Measurements from ENCODE around the gene CYB5D1.

Gene CYB5D1

DNA sequence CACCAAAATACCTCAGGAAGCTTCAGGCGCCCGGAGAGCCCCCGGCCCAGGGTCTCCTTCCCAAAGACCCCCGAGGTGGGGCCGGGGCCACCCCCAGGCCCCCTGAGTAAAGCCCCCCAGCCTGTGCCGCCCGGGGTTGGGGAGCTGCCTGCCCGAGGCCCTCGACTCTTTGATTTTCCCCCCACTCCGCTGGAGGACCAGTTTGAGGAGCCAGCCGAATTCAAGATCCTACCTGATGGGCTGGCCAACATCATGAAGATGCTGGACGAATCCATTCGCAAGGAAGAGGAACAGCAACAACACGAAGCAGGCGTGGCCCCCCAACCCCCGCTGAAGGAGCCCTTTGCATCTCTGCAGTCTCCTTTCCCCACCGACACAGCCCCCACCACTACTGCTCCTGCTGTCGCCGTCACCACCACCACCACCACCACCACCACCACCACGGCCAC, 9.6 kb upstream of the CYB5D1 start:
- H3K36me3 ChIP-seq, result peaks cover 33% of the 10 kb centered on the region
- H3K4me3 ChIP-seq (ENCODE audit: low read depth, low read length), result no peak overlapping the region
- H3K9me3 ChIP-seq, result no peaks in the 10 kb centered on the region
- H3K4me1 ChIP-seq, result peaks cover 3% of the 10 kb centered on the region; the same call in 1 of the 2 replicates
- no peak for DNase-seq
- H3K27me3 ChIP-seq, result no peaks in the 10 kb centered on the region
- TF ChIP-seq, protein P1, sequence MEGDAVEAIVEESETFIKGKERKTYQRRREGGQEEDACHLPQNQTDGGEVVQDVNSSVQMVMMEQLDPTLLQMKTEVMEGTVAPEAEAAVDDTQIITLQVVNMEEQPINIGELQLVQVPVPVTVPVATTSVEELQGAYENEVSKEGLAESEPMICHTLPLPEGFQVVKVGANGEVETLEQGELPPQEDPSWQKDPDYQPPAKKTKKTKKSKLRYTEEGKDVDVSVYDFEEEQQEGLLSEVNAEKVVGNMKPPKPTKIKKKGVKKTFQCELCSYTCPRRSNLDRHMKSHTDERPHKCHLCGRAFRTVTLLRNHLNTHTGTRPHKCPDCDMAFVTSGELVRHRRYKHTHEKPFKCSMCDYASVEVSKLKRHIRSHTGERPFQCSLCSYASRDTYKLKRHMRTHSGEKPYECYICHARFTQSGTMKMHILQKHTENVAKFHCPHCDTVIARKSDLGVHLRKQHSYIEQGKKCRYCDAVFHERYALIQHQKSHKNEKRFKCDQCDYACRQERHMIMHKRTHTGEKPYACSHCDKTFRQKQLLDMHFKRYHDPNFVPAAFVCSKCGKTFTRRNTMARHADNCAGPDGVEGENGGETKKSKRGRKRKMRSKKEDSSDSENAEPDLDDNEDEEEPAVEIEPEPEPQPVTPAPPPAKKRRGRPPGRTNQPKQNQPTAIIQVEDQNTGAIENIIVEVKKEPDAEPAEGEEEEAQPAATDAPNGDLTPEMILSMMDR (IDR thresholded peaks at IDR 0.05; ENCODE audit: low read depth, low read length), result no peak

DNA sequence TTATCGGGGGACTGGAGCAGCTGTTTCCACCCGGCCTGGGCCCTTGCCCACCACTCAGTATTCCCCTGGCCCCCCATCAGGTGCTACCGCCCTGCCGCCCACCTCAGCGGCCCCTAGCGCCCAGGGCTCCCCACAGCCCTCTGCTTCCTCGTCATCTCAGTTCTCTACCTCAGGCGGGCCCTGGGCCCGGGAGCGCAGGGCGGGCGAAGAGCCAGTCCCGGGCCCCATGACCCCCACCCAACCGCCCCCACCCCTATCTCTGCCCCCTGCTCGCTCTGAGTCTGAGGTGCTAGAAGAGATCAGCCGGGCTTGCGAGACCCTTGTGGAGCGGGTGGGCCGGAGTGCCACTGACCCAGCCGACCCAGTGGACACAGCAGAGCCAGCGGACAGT, 9.1 kb upstream of the CYB5D1 start:
- Histone ChIP-seq H3K4me3 (ENCODE audit: low read depth, low read length) (no peak overlapping the region), H3K4me1 (peaks cover 3% of the 10 kb centered on the region; the same call in 1 of the 2 replicates), H3K27me3 (no peaks in the 10 kb centered on the region), H3K36me3 (peaks cover 33% of the 10 kb centered on the region), H3K9me3 (no peaks in the 10 kb centered on the region)
- no peak for DNase-seq
- TF ChIP-seq, protein P1 (IDR thresholded peaks at IDR 0.05; ENCODE audit: low read depth, low read length), result no peak

DNA sequence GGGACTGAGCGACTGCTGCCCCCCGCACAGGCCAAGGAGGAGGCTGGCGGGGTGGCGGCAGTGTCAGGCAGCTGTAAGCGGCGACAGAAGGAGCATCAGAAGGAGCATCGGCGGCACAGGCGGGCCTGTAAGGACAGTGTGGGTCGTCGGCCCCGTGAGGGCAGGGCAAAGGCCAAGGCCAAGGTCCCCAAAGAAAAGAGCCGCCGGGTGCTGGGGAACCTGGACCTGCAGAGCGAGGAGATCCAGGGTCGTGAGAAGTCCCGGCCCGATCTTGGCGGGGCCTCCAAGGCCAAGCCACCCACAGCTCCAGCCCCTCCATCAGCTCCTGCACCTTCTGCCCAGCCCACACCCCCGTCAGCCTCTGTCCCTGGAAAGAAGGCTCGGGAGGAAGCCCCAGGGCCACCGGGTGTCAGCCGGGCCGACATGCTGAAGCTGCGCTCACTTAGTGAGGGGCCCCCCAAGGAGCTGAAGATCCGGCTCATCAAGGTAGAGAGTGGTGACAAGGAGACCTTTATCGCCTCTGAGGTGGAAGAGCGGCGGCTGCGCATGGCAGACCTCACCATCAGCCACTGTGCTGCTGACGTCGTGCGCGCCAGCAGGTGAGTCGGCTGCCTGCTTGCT, 8.6 kb upstream of the CYB5D1 start:
- DNase-seq, result no peak
- no peaks in the 10 kb centered on the region for H3K27me3 ChIP-seq
- H3K4me3 ChIP-seq (ENCODE audit: low read depth, low read length), result no peak overlapping the region
- peaks cover 3% of the 10 kb centered on the region; the same call in 1 of the 2 replicates for H3K4me1 ChIP-seq
- H3K36me3 ChIP-seq, result peaks cover 33% of the 10 kb centered on the region
- TF ChIP-seq, protein P1 (IDR thresholded peaks at IDR 0.05; ENCODE audit: low read depth, low read length), result no peak
- H3K9me3 ChIP-seq, result no peaks in the 10 kb centered on the region

DNA sequence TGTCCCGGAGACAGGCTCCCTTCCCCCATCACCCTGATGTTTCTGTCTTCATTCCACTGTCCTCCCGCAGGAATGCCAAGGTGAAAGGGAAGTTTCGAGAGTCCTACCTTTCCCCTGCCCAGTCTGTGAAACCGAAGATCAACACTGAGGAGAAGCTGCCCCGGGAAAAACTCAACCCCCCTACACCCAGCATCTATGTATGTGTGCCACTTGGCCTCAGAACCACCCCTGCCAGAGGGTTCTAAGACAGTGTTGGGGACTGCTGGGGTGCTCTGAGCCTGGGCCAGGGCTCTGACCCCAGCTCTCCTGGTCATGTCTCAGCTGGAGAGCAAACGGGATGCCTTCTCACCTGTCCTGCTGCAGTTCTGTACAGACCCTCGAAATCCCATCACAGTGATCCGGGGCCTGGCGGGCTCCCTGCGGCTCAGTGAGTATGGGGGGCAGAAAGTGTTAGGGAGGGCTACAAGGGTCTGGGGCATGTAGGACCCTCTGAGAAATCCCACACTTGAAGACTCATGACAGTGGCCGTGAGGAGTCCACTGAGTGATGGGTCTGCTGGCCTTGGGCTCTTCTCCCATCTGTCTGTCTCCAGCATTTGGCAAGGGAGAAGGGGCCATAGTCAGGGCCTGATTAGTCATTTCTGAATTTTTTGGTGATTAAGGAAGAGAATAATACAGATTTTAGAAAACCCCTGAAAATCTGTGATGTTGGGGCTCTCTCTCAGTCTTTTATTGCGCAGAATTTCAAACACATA, 7.9 kb upstream of the CYB5D1 start:
- no peaks in the 10 kb centered on the region for H3K9me3 ChIP-seq

DNA sequence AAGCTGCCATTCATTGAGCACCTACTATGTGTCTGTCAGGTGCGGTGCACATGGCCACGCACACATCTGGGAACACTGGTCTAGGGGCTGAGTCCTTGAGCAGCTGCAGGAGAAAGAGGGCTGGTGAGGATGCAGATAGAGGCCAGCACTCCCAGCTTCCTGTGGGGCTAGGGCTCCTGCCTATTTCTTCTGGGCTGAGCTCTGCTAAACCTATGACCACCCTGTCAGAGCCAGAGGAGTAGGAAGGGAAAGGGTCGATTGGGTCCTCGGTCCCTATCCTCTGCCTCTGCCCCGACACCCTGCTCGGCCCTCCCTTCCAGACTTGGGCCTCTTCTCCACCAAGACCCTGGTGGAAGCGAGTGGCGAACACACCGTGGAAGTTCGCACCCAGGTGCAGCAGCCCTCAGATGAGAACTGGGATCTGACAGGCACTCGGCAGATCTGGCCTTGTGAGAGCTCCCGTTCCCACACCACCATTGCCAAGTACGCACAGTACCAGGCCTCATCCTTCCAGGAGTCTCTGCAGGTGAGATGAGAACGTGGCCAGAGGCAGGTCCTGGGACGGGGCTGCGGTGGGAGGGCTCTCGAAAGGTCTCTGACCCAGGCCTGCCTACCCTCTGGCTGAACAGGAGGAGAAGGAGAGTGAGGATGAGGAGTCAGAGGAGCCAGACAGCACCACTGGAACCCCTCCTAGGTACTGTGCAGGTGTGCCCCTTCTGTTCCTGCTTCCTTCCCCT, 6.9 kb upstream of the CYB5D1 start:
- Histone ChIP-seq H3K4me3 (ENCODE audit: low read depth, low read length) (no peak overlapping the region), H3K36me3 (peaks cover 28% of the 10 kb centered on the region), H3K27me3 (no peaks in the 10 kb centered on the region), H3K9me3 (no peaks in the 10 kb centered on the region), H3K4me1 (peaks cover 3% of the 10 kb centered on the region; the same call in 1 of the 2 replicates)
- DNase-seq, result no peak
- TF ChIP-seq, protein P1 (IDR thresholded peaks at IDR 0.05; ENCODE audit: low read depth, low read length), result no peak

More for the DNA sequence above, 7.9 kb upstream of the CYB5D1 start:
- peaks cover 33% of the 10 kb centered on the region for H3K36me3 ChIP-seq
- TF ChIP-seq, protein P1 (IDR thresholded peaks at IDR 0.05; ENCODE audit: low read depth, low read length), result no peak
- H3K4me3 ChIP-seq (ENCODE audit: low read depth, low read length), result no peak overlapping the region
- peaks cover 3% of the 10 kb centered on the region; the same call in 1 of the 2 replicates for H3K4me1 ChIP-seq
- no peak for DNase-seq
- no peaks in the 10 kb centered on the region for H3K27me3 ChIP-seq
